CD4-positive, alpha-beta T cell (primary cell): ENCODE data around the gene CERS6. TPM values are rescaled to one million over a fixed set of nuclear protein-coding genes. Genes with fewer than 3 reads are reported as not detected.

Source experiments
- ATAC-seq: fragments of 200-7000 bp; cut with Tn5 transposase; one replicate; pipeline ENCODE4 v1.10.0; 2022; ENCODE audit warnings: mild to moderate bottlenecking; ENCODE audit not compliant: poor library complexity
- CTCF ChIA-PET: fragments of 350-600 bp; sonication (Branson Sonifier 250); formaldehyde crosslinking; loops from one replicate; lab custom pipeline; 2021; ENCODE audit warnings: antibody characterized with exemption, inconsistent platforms; lab: Charles Lee
- POLR2A ChIA-PET: fragments of 350-600 bp; sonication (Branson Sonifier 250); formaldehyde crosslinking; loops from one replicate; lab custom pipeline; 2021; ENCODE audit warnings: antibody characterized with exemption, inconsistent platforms; lab: Charles Lee
- DNase-seq, 14 experiments: peaks; one replicate each; pipeline ENCODE4 v3.0.0-alpha.2; 2013 to 2020; ENCODE audit warnings: mixed read lengths in 2 of 14
- H3K27ac ChIP-seq, 2 donors: one replicate each; pipeline versions ENCODE4 v1.5.1 to v1.7.0; 2013; ENCODE audit warnings: low read length in 2 of 2, low read depth in 1 of 2, mild to moderate bottlenecking in 1 of 2
- H3K27me3 ChIP-seq, 2 experiments: 1 replicate in 1 of 2; 2 replicates in 1 of 2; pipeline versions ENCODE4 v1.6.1 to v1.7.0; 2013; ENCODE audit warnings: low read length in 2 of 2, control low read depth in 1 of 2, mild to moderate bottlenecking in 1 of 2, moderate library complexity in 1 of 2; ENCODE audit not compliant: insufficient read depth in 2 of 2, control insufficient read depth in 1 of 2
- H3K36me3 ChIP-seq: one replicate; pipeline ENCODE4 v1.6.1; 2013; ENCODE audit warnings: low read length, control low read depth; ENCODE audit not compliant: insufficient read depth
- H3K4me1 ChIP-seq: one replicate; pipeline ENCODE4 v1.6.1; 2013; ENCODE audit warnings: low read length, control low read depth; ENCODE audit not compliant: insufficient read depth
- H3K4me3 ChIP-seq: one replicate; pipeline ENCODE4 v1.5.1; 2013; ENCODE audit warnings: mild to moderate bottlenecking, low read length, moderate library complexity
- H3K9me3 ChIP-seq, 2 experiments: 1 replicate in 1 of 2; 2 replicates in 1 of 2; pipeline versions ENCODE4 v1.6.1 to v1.7.0; 2013; ENCODE audit warnings: low read length in 2 of 2, mild to moderate bottlenecking in 2 of 2, control low read depth in 1 of 2, moderate library complexity in 1 of 2; ENCODE audit not compliant: control insufficient read depth in 1 of 2, insufficient read depth in 1 of 2
- H3K27ac Mint-ChIP-seq: one replicate; pipeline ENCODE4 v1.8.0; 2020; ENCODE audit warnings: mixed read lengths
- H3K27me3 Mint-ChIP-seq: one replicate; pipeline ENCODE4 v1.8.0; 2021; ENCODE audit warnings: mixed read lengths
- H3K36me3 Mint-ChIP-seq: one replicate; pipeline ENCODE4 v1.8.0; 2021; ENCODE audit warnings: low read depth, mixed read lengths
- H3K4me1 Mint-ChIP-seq: one replicate; pipeline ENCODE4 v1.8.0; 2021; ENCODE audit warnings: low read depth, mixed read lengths
- H3K4me3 Mint-ChIP-seq: one replicate; pipeline ENCODE4 v1.8.0; 2020; ENCODE audit warnings: mild to moderate bottlenecking, mixed read lengths
- H3K9me3 Mint-ChIP-seq: one replicate; pipeline ENCODE4 v1.8.0; 2020; ENCODE audit warnings: mixed read lengths
- intact Hi-C, 2 experiments: fragments of 100-400 bp; cut with DNase I in 1 of 2; cut with micrococcal nuclease in 1 of 2; formaldehyde crosslinking; loops; one replicate each; pipeline versions ENCODE4 v1.15.1 to v1.9.0; 2023 to 2025; cut with DNase I, micrococcal nuclease
- total RNA-seq, 174 experiments: library from RNA in 2 of 174; stranded (reverse) in 2 of 174; gene quantifications; one replicate each; pipeline ENCODE4 v1.2.3 and lab custom pipeline; 2021 to 2026
- TF ChIP-seq, protein P1 (sequence below): fragments of 200-600 bp; IDR thresholded peaks from one replicate; pipeline ENCODE4 v1.8.0; 2022; ENCODE audit warnings: antibody characterized with exemption, mild to moderate bottlenecking

Gene CERS6
- total RNA-seq, 2 experiments from 2014 or later: 16.9 to 17.9 TPM

DNA sequence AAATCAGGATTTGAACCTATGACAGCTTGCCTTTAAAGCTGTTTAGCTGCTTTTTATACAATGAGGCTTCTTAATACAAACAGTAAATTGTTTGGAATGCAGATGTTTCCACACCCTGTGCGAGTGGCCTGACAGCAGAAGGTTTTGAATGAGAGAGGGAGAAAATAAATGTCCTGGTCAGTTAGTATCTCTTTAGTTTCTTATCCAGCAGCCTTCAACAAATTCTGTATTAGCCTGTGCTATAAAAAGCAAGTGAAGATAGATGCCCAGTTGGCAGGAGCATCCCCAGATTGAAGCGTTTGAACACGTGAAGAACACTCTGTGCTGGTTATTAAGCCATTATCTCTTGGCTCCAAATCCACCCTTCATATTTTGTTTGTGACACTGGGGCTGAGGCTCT, 70.6 kb downstream of the CERS6 start:
- Histone ChIP-seq H3K9me3 (no peaks in the 10 kb centered on the region), H3K27ac (no peak overlapping the region), H3K36me3 (no peaks in the 10 kb centered on the region), H3K4me1 (no peaks in the 10 kb centered on the region), H3K27me3 (no peaks in the 10 kb centered on the region), H3K4me3 (no peak overlapping the region)
- no peak overlapping the region for H3K27ac Mint-ChIP-seq
- ChIA-PET CTCF (interaction anchor here (1.1 to 1.4 kb wide), 2 partner anchors 10 to 180 kb away, joined by 3 to 4 read pairs; no protein-coding TSS in a partner anchor), POLR2A (no interaction called here)
- TF ChIP-seq, protein P1, sequence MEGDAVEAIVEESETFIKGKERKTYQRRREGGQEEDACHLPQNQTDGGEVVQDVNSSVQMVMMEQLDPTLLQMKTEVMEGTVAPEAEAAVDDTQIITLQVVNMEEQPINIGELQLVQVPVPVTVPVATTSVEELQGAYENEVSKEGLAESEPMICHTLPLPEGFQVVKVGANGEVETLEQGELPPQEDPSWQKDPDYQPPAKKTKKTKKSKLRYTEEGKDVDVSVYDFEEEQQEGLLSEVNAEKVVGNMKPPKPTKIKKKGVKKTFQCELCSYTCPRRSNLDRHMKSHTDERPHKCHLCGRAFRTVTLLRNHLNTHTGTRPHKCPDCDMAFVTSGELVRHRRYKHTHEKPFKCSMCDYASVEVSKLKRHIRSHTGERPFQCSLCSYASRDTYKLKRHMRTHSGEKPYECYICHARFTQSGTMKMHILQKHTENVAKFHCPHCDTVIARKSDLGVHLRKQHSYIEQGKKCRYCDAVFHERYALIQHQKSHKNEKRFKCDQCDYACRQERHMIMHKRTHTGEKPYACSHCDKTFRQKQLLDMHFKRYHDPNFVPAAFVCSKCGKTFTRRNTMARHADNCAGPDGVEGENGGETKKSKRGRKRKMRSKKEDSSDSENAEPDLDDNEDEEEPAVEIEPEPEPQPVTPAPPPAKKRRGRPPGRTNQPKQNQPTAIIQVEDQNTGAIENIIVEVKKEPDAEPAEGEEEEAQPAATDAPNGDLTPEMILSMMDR: no peak
- intact Hi-C loops: no loop called here
- H3K9me3 Mint-ChIP-seq: no peaks in the 10 kb centered on the region
- H3K27me3 Mint-ChIP-seq: no peaks in the 10 kb centered on the region
- H3K36me3 Mint-ChIP-seq: no peaks in the 10 kb centered on the region
- no peak overlapping the region for H3K4me3 Mint-ChIP-seq
- peaks cover 69% of the 10 kb centered on the region for H3K4me1 Mint-ChIP-seq
- DNase-seq (no peak), ATAC-seq (no peak)

DNA sequence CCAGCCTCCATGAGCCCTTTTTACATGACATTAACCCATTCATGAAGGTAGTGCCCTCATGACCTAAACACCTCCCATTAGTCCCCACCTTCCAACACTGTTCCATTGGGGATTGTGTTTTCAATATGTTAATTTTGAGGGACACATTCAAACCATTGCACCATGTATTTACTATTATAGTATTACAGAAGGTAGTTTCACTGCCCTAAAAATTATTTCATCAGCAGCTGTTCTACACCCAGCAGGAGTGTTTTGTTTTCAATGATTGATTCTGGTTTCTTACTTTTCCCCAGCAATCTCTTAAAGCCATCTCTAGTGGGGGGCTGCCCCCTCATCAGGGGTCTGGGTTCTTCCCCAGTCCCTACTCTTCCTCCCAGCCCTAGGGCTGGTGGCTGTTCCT, 71.9 kb downstream of the CERS6 start:
- ATAC-seq (no peak), DNase-seq (no peak)
- Mint-ChIP-seq H3K4me1 (peaks cover 72% of the 10 kb centered on the region), H3K4me3 (no peak overlapping the region), H3K36me3 (no peaks in the 10 kb centered on the region), H3K9me3 (no peaks in the 10 kb centered on the region), H3K27me3 (no peaks in the 10 kb centered on the region), H3K27ac (no peak overlapping the region)
- no peaks in the 10 kb centered on the region for H3K27me3 ChIP-seq
- H3K36me3 ChIP-seq: no peaks in the 10 kb centered on the region
- no peak overlapping the region for H3K27ac ChIP-seq
- H3K4me1 ChIP-seq: no peaks in the 10 kb centered on the region
- intact Hi-C loops: no loop called here
- ChIA-PET POLR2A (no interaction called here), CTCF (interaction anchor here (0.7 kb wide), 1 partner anchor 14 kb away, joined by 3 read pairs; no protein-coding TSS in a partner anchor)
- no peaks in the 10 kb centered on the region for H3K9me3 ChIP-seq
- no peak overlapping the region for H3K4me3 ChIP-seq
- TF ChIP-seq, protein P1: no peak

DNA sequence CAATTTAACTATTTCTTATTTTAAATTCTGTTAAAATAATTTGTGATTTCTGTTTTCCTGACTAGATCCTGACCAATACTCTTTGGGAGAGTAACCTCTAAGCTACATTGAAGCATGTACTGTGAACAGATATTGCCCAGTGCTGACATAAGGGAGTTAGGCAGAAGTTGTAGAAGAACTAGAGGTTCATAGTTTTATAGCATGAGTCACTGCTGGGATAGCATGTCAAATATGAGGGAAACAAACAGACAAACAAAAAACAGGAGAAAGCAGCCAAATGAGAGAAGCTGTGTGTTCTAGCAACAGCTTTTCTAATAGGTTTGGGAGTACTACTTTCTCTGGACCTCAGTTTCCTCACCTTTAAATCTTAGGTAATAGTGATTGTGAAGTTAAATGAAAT, 72.4 kb downstream of the CERS6 start:
- Mint-ChIP-seq H3K4me3 (no peak overlapping the region), H3K27me3 (no peaks in the 10 kb centered on the region), H3K4me1 (peaks cover 72% of the 10 kb centered on the region), H3K9me3 (no peaks in the 10 kb centered on the region), H3K36me3 (no peaks in the 10 kb centered on the region), H3K27ac (no peak overlapping the region)
- intact Hi-C loops: no loop called here
- ATAC-seq: no peak
- Histone ChIP-seq H3K9me3 (no peaks in the 10 kb centered on the region), H3K36me3 (no peaks in the 10 kb centered on the region), H3K27ac (no peak overlapping the region), H3K27me3 (no peaks in the 10 kb centered on the region), H3K4me3 (no peak overlapping the region), H3K4me1 (no peaks in the 10 kb centered on the region)
- ChIA-PET CTCF (interaction anchor here (0.7 kb wide), 1 partner anchor 15 kb away, joined by 3 read pairs; no protein-coding TSS in a partner anchor), POLR2A (no interaction called here)
- no peak for DNase-seq
- TF ChIP-seq, protein P1: no peak
